ENCODE results near the gene SEC61G.

SEC61G gene

GRCh38 chr7:54769203-54769602, 10.2 kb upstream of the SEC61G start:
- no peak for DNase-seq

GRCh38 chr7:54764861-54765260, 5.8 kb upstream of the SEC61G start:
- DNase-seq, result no peak

- DNase-seq, result no peak
Observed at GRCh38 chr7:54757711-54758110, 1.3 kb downstream of the SEC61G start.

GRCh38 chr7:54749200-54749599, 9.8 kb downstream of the SEC61G start:
- no peak for DNase-seq

DNA sequence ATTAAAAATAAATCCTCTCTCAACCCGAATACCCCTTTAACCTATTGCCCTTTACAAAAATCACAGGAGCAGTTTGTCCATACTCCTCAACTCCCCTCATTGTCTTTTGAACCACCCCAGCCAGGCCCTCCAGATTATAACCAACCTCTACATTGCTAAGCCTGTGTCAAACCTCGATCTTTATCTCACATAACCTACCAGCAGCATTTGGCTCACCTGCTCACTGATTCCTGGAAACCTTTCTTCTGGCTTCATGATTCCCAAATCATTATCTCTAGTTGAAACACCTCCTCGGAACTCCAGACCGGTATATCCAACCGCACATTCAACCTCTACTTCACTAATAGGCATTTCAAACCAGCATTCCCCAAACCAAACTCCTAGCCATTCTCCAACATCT, 11.8 kb downstream of the SEC61G start:
- DNase-seq, result no peak

DNA sequence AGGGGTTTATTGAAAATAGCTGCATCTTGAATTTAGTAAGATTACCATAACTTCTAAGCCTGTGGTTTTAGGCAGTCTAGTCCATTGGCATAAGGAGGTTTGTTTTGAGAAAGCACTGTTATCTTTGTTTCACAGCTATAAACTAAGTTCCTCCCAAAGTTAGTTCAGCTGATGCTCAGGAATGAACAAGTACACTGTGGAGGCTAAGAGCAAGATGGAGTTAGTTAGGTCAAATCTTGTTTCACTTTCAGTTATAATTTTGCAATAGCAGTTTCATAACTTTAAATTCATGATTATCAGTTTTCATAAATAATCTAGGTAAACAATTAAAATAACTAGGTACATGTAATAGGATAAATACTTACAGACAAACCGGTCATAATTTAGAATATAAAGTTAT, 15.4 kb downstream of the SEC61G start:
- no peak for DNase-seq

DNA sequence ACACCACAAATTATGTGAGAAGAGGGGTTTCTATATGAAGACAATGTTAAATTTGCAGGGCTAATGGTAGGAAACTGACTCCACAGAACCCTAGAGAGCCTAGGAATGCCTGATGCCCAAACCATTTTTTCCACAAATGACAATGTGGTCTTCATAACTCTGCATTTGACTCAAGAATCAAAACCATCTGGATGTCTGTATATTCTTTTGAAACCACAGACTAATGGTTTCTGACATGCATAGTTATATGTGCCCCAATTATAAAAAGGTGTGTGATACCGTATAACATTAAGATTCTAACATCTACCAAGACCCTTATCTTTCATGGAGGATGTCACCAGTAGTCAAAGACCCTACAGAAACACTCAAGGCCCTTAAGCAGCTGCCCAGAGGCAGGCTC, 20.3 kb downstream of the SEC61G start:
- DNase-seq, result no peak

- no peak for DNase-seq
Observed at GRCh38 chr7:54729107-54729506, 29.9 kb downstream of the SEC61G start.

GRCh38 chr7:54728411-54728810, 30.6 kb downstream of the SEC61G start:
- no peak for DNase-seq

GRCh38 chr7:54725255-54725654, 33.8 kb downstream of the SEC61G start:
- DNase-seq, result no peak

- DNase-seq, result no peak
Observed at GRCh38 chr7:54722502-54722901, 36.5 kb downstream of the SEC61G start.

- DNase-seq, result no peak
Observed at GRCh38 chr7:54722026-54722425, 37.0 kb downstream of the SEC61G start.

GRCh38 chr7:54719974-54720373, 39.0 kb downstream of the SEC61G start:
- no peak for DNase-seq

DNA sequence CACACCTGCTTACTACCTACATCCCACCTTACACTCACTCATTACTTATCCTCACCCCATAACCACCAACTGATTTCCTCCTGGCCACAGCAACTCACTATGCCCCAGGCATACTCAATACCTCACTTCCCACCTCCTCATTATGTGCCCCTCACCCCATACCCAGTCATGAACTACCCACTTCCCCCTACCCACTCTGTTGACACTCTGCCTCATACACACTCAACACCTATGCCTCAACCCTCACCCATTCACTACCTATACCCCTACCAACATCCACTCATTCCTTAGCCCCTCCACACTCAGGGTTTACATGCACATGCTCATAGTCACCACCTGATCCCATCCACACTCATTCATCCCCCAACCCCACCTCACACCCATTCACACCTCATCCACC, 39.6 kb downstream of the SEC61G start:
- DNase-seq, result no peak

DNA sequence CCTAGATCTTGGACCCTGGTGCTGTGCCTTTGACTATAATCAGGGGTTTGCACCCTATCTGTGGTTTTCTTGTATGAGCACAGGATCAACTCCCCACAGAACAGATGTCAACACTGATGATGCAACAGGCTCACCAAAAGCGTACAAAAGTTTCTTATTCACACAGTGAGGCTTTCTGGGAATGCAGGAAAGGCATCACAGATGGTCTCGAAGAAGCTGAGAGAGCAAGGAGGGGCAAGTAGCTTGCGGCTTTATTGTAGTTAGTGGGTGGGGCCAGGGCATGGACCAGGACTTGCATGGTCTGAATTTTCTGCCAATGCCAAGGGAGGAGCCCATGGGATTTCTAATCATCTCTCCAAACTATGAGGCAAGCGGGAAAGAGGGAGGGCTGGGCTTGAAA, 46.2 kb downstream of the SEC61G start:
- DNase-seq, result no peak

DNA sequence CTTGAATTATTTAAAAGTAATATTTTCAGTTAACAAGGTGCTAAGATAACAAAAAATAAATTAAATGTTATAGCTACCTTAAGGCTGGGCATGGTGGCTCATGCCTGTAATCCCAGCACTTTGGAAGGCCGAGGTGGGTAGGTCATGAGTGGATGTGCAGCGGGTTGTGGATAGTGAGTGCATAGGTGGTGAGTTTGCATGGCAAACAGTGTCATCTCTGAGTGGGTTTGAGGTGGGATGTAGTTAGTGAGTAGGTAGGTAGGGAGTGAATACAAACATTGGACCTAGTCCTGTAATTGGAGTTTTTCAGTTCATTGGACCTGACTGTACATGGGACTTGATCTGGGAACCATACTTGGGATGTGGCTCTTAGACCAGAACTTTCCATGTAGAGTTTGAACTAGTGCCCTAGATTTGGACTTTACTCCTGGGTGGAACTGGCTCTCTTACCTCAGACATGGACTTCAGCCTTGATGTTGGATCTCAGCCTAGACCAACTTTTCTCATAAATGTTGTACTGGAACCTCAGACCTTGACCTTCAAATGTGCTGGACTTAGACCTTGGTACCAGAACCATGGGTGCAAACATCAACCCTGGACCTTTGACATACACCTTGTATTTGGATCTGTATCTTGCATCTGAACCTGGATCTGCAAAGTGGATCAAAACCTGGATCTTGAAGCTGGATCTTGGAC, 47.0 kb downstream of the SEC61G start:
- no peak for DNase-seq

- DNase-seq, result no peak
Observed at GRCh38 chr7:54709283-54709682, 49.7 kb downstream of the SEC61G start.

DNA sequence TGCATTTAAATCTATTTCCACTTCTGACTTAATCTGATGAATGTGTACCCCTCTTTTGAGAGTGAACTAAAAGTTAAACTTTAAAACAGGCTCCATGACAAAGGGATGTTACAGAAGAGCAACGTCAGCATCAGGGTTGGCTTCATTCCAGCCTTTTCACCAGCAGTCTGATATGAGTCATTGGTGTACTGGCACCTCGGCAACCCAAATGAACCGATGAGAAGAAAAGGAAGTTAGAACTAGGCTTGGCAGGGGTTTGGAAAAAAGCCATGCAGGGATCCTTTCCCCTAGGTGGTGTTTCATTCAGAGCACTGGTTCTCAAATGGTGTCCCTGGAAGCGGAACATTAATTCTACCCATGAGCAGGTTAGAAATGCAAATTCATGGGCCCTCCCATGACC, 53.6 kb downstream of the SEC61G start:
- peak in 1 of 58 donors; percentile 10 for DNase-seq

GRCh38 chr7:54704851-54705250, 54.2 kb downstream of the SEC61G start:
- DNase-seq, result no peak
